HepG2 (cell line): ENCODE measurements around the gene MB. TPM values are rescaled to one million over a fixed set of nuclear protein-coding genes. Genes with fewer than 3 reads are reported as not detected.

Source experiments
- ATAC-seq: fragments of 200-7000 bp; cut with Tn5 transposase; 3 replicates; pipeline ENCODE4 v1.9.1; 2020; ENCODE audit warnings: mild to moderate bottlenecking, moderate library complexity
- BruUV-seq: library from RNA; stranded (reverse); fragments of 400-500 nt; replicated peaks from 2 replicates; lab custom pipeline; 2021; lab: Mats Ljungman, UMichigan
- CTCF ChIA-PET: fragments of 300-600 bp; formaldehyde crosslinking; extraction: SDS; loops from one replicate; lab custom pipeline; 2021; ENCODE audit warnings: low total read pairs, inconsistent platforms, low intra/inter-chr PET ratio; lab: Yijun Ruan, JAX
- POLR2A ChIA-PET: fragments of 350-600 bp; sonication (Branson Sonifier 250); formaldehyde crosslinking; loops from one replicate; lab custom pipeline; 2020; ENCODE audit warnings: antibody characterized with exemption, inconsistent platforms; lab: Yijun Ruan, JAX
- DNase-seq: peaks from one replicate; pipeline ENCODE4 v3.0.0-alpha.2; 2015; ENCODE audit warnings: low spot score
- FAIRE-seq: peaks from 3 replicates; lab custom pipeline; 2011; peaks lifted over from hg19 to GRCh38; lab: Jason Lieb, UNC
- H2AFZ ChIP-seq: one replicate; pipeline ENCODE4 v1.6.1; 2011; ENCODE audit warnings: low read length, inconsistent platforms
- H3K27ac ChIP-seq: fragments of 300-600 bp; 3 replicates; pipeline ENCODE4 v1.8.0; 2011; ENCODE audit warnings: mixed run types, mild to moderate bottlenecking, mixed read lengths, low read length, inconsistent platforms; ENCODE audit not compliant: insufficient read depth; ENCODE audit errors: extremely low read length
- H3K27me3 ChIP-seq, 2 experiments: fragments of 200-600 bp in 1 of 2; 2 replicates in 1 of 2; 3 replicates in 1 of 2; pipeline versions ENCODE4 v1.6.0 to v1.8.0; 2011; ENCODE audit warnings: low read length in 2 of 2, mild to moderate bottlenecking in 2 of 2, moderate library complexity in 2 of 2, inconsistent platforms in 1 of 2; ENCODE audit not compliant: insufficient read depth in 2 of 2, control insufficient read depth in 1 of 2
- H3K36me3 ChIP-seq, 2 experiments: fragments of 200-600 bp in 1 of 2; replicated peaks in 1 of 2; 2 replicates in 1 of 2; 3 replicates in 1 of 2; pipeline versions ENCODE4 v1.5.1 to v1.8.0; 2011; ENCODE audit warnings: low read length in 2 of 2, inconsistent platforms in 1 of 2; ENCODE audit not compliant: insufficient read depth in 2 of 2, control insufficient read depth in 1 of 2
- H3K4me1 ChIP-seq: 2 replicates; pipeline ENCODE4 v1.5.1; 2012; ENCODE audit warnings: low read length, inconsistent platforms; ENCODE audit not compliant: insufficient read depth
- H3K4me2 ChIP-seq: 2 replicates; pipeline ENCODE4 v1.6.0; 2011; ENCODE audit warnings: low read depth, low read length, inconsistent platforms
- H3K4me3 ChIP-seq, 3 experiments: fragments of 200-600 bp in 1 of 3; sonication (generic), shearing (Covaris generic) in 1 of 3; replicated peaks in 1 of 3; 2 replicates each; pipeline ENCODE4 v1.5.1; 2011 to 2016; ENCODE audit warnings: low read length in 3 of 3, inconsistent platforms in 2 of 3, low read depth in 2 of 3, mild to moderate bottlenecking in 2 of 3, control low read depth in 1 of 3, mixed read lengths in 1 of 3; ENCODE audit not compliant: insufficient read depth in 1 of 3
- H3K79me2 ChIP-seq: one replicate; pipeline ENCODE4 v1.6.1; 2011; ENCODE audit warnings: low read length, inconsistent platforms; ENCODE audit not compliant: insufficient read depth
- H3K9ac ChIP-seq: 2 replicates; pipeline ENCODE4 v1.6.0; 2011; ENCODE audit warnings: mild to moderate bottlenecking, low read depth, low read length, inconsistent platforms; ENCODE audit not compliant: insufficient read depth
- H3K9me3 ChIP-seq: 2 replicates; pipeline ENCODE4 v1.5.1; 2012; ENCODE audit warnings: mild to moderate bottlenecking, low read length
- H4K20me1 ChIP-seq: 2 replicates; pipeline ENCODE4 v1.6.0; 2011; ENCODE audit warnings: inconsistent platforms, mild to moderate bottlenecking, low read length, moderate library complexity; ENCODE audit not compliant: insufficient read depth
- ATRX ChIP-seq: sonication (generic); formaldehyde crosslinking; IDR thresholded peaks from 2 replicates; pipeline ENCODE4 v1.4.0; 2020; ENCODE audit warnings: missing genetic modification reagents, borderline replicate concordance
- CHD2 ChIP-seq: IDR thresholded peaks from 2 replicates; pipeline ENCODE4 v1.6.1; 2011; ENCODE audit warnings: low read depth, low read length, improper control_type of control experiment
- RBAK ChIP-seq: sonication (generic); formaldehyde crosslinking; IDR thresholded peaks from 2 replicates; pipeline ENCODE4 v1.5.1; 2020; ENCODE audit warnings: mild to moderate bottlenecking, missing genetic modification reagents
- U2AF1 ChIP-seq: fragments of 200-400 bp; formaldehyde crosslinking; optimal IDR thresholded peaks from 2 replicates; pipeline ENCODE3; 2017; ENCODE audit warnings: mild to moderate bottlenecking, low read depth, low read length
- ZNF329 ChIP-seq: sonication (generic); formaldehyde crosslinking; IDR thresholded peaks from 2 replicates; pipeline ENCODE4 v1.9.0; 2021; ENCODE audit warnings: low read depth, mild to moderate bottlenecking, missing genetic modification reagents
- ZNF570 ChIP-seq: sonication (generic); formaldehyde crosslinking; IDR thresholded peaks from 2 replicates; pipeline ENCODE4 v1.4.0; 2020; ENCODE audit warnings: mild to moderate bottlenecking, missing genetic modification reagents, borderline replicate concordance
- ZNF768 ChIP-seq: sonication (generic); formaldehyde crosslinking; IDR thresholded peaks from 2 replicates; pipeline ENCODE4 v1.4.0; 2020; ENCODE audit warnings: missing genetic modification reagents
- WGBS: methylation state at CpG from one replicate; pipeline ENCODE4 v1.1.6; 2017; ENCODE audit warnings: low lambda C conversion rate; 5-methylcytosine and 5-hydroxymethylcytosine counted together
- in situ Hi-C: cut with HindIII; loops from 2 replicates; pipeline ENCODE4 v1.10.0; 2017; ENCODE audit warnings: low pct_unique_long_range_greater_than_20kb; ENCODE audit not compliant: extremely low pct_ligation_motif_present
- intact Hi-C: fragments of 100-400 bp; cut with micrococcal nuclease; formaldehyde crosslinking; loops from one replicate; pipeline ENCODE4 v1.10.0; 2022; ENCODE audit not compliant: unreplicated experiment
- polyA plus RNA-seq, 8 experiments: library from polyadenylated mRNA; depleted of rRNA in 3 of 8; stranded (reverse) in 7 of 8; unstranded in 1 of 8; fragments of >200 nt; fragmentation: Illumina TruSeq in 4 of 8; extraction: Trizol in 4 of 8; gene quantifications; 2 replicates each; pipeline versions ENCODE4 v1.2.1 to v1.2.3, GENCODE V29; 2011 to 2016; ENCODE audit warnings: low read depth in 4 of 8, missing spikeins in 1 of 8, mixed read lengths in 1 of 8; ENCODE audit not compliant: insufficient read depth in 1 of 8
- total RNA-seq, 5 experiments: library from RNA; depleted of rRNA; stranded (reverse); fragments of >200 nt; fragmentation: Illumina TruSeq; extraction: Trizol; gene quantifications; 2 replicates each; pipeline ENCODE4 v1.2.3, GENCODE V29; 2016; ENCODE audit warnings: low read depth in 1 of 5
- TF ChIP-seq, protein P1 (sequence below): sonication (generic); formaldehyde crosslinking; IDR thresholded peaks from 2 replicates; pipeline ENCODE4 v1.4.0; 2020; ENCODE audit warnings: missing genetic modification reagents
- TF ChIP-seq, protein P2 (sequence below): sonication (generic); formaldehyde crosslinking; IDR thresholded peaks from 2 replicates; pipeline ENCODE4 v1.8.0; 2022; ENCODE audit warnings: mild to moderate bottlenecking, missing genetic modification reagents, moderate library complexity
- TF ChIP-seq, protein P3 (sequence below): IDR thresholded peaks from 2 replicates; pipeline ENCODE4 v1.6.1; 2016; ENCODE audit warnings: low read depth, missing genetic modification reagents, missing compliant biosample characterization

MB gene
- total and polyA plus RNA-seq, 2 of the 13 experiments (the other 11 are each of a cell fraction or from before 2014, with no cell fraction given) = 0.07 TPM; not detected in 1

DNA sequence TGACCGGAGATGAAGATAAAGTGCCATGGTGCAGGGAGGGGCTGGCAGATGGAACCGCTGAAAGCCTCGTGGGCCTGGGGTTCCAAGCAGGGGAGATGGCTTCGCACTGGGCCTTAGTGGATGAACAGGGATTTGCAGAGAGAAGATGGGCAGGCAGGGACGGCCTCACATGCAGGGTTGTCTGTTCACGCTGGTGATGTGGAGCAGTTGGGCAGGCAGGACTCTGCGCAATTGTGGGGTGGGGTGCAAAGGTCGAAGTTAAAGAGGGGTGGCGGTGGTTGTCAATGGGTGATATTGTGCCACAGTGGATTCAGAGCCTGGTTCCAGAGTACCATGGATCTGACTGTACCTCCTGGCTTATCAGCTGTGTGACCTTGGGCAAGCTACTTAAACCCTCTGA lies 7.9 kb downstream of the MB start:
- H3K27me3 ChIP-seq = peaks cover 0 to 12% of the 10 kb centered on the region in 2 experiments; a peak in 1 of 5 replicates
- no peaks in the 10 kb centered on the region for H3K36me3 ChIP-seq
- no peak overlapping the region for H3K9ac ChIP-seq
- H3K4me2 ChIP-seq = no peak overlapping the region
- CTCF ChIA-PET = no interaction called here
- no peak overlapping the region for H3K27ac ChIP-seq
- FAIRE-seq = no peak
- H3K79me2 ChIP-seq = no peaks in the 10 kb centered on the region
- no peak overlapping the region for H3K4me3 ChIP-seq
- BruUV-seq = no TSS peak
- H2AFZ ChIP-seq = no peak overlapping the region
- H3K4me1 ChIP-seq = peaks cover 32% of the 10 kb centered on the region
- TF ChIP-seq ZNF768 (no peak), ZNF570 (CRISPR knock-in tag) (no peak), ATRX (CRISPR knock-in tag) (no peak), RBAK (CRISPR knock-in tag) (no peak), U2AF1 (no peak), CHD2 (no peak), ZNF329 (CRISPR knock-in tag) (no peak)
- TF ChIP-seq, protein P1, sequence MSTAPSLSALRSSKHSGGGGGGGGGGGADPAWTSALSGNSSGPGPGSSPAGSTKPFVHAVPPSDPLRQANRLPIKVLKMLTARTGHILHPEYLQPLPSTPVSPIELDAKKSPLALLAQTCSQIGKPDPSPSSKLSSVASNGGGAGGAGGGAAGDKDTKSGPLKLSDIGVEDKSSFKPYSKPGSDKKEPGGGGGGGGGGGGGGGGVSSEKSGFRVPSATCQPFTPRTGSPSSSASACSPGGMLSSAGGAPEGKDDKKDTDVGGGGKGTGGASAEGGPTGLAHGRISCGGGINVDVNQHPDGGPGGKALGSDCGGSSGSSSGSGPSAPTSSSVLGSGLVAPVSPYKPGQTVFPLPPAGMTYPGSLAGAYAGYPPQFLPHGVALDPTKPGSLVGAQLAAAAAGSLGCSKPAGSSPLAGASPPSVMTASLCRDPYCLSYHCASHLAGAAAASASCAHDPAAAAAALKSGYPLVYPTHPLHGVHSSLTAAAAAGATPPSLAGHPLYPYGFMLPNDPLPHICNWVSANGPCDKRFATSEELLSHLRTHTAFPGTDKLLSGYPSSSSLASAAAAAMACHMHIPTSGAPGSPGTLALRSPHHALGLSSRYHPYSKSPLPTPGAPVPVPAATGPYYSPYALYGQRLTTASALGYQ (CRISPR knock-in tag) = no peak
- TF ChIP-seq, protein P2, sequence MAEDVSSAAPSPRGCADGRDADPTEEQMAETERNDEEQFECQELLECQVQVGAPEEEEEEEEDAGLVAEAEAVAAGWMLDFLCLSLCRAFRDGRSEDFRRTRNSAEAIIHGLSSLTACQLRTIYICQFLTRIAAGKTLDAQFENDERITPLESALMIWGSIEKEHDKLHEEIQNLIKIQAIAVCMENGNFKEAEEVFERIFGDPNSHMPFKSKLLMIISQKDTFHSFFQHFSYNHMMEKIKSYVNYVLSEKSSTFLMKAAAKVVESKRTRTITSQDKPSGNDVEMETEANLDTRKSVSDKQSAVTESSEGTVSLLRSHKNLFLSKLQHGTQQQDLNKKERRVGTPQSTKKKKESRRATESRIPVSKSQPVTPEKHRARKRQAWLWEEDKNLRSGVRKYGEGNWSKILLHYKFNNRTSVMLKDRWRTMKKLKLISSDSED (CRISPR knock-in tag) = no peak
- TF ChIP-seq, protein P3, sequence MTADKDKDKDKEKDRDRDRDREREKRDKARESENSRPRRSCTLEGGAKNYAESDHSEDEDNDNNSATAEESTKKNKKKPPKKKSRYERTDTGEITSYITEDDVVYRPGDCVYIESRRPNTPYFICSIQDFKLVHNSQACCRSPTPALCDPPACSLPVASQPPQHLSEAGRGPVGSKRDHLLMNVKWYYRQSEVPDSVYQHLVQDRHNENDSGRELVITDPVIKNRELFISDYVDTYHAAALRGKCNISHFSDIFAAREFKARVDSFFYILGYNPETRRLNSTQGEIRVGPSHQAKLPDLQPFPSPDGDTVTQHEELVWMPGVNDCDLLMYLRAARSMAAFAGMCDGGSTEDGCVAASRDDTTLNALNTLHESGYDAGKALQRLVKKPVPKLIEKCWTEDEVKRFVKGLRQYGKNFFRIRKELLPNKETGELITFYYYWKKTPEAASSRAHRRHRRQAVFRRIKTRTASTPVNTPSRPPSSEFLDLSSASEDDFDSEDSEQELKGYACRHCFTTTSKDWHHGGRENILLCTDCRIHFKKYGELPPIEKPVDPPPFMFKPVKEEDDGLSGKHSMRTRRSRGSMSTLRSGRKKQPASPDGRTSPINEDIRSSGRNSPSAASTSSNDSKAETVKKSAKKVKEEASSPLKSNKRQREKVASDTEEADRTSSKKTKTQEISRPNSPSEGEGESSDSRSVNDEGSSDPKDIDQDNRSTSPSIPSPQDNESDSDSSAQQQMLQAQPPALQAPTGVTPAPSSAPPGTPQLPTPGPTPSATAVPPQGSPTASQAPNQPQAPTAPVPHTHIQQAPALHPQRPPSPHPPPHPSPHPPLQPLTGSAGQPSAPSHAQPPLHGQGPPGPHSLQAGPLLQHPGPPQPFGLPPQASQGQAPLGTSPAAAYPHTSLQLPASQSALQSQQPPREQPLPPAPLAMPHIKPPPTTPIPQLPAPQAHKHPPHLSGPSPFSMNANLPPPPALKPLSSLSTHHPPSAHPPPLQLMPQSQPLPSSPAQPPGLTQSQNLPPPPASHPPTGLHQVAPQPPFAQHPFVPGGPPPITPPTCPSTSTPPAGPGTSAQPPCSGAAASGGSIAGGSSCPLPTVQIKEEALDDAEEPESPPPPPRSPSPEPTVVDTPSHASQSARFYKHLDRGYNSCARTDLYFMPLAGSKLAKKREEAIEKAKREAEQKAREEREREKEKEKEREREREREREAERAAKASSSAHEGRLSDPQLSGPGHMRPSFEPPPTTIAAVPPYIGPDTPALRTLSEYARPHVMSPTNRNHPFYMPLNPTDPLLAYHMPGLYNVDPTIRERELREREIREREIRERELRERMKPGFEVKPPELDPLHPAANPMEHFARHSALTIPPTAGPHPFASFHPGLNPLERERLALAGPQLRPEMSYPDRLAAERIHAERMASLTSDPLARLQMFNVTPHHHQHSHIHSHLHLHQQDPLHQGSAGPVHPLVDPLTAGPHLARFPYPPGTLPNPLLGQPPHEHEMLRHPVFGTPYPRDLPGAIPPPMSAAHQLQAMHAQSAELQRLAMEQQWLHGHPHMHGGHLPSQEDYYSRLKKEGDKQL = no peak
- intact Hi-C loops (no loop called here), in situ Hi-C loops (no loop called here)
- no peak for DNase-seq
- no peaks in the 10 kb centered on the region for H4K20me1 ChIP-seq
- POLR2A ChIA-PET = no interaction called here
- no peaks in the 10 kb centered on the region for H3K9me3 ChIP-seq
- 59% methylated on average over 7 of the region's 9 CpGs for WGBS
- no peak for ATAC-seq
